ENCODE results near the gene GALNT2.

- TF ChIP-seq CTCF (IDR thresholded peaks at IDR 0.05) = no peak
- TF ChIP-seq ZFX (IDR thresholded peaks at IDR 0.05; ENCODE audit: borderline replicate concordance) = no peak
These were observed 179.5 kb downstream of the GALNT2 start for GRCh38 chr1:230246551-230246950.
